PC-3 (cell line): ENCODE results near the gene OLFML2A. TPM values are rescaled to one million over a fixed set of nuclear protein-coding genes. Genes with fewer than 3 reads are reported as not detected.

Experiments used
- ATAC-seq: fragments of 200-7000 bp; cut with Tn5 transposase; 2 replicates; pipeline ENCODE4 v1.9.1; 2020; ENCODE audit warnings: mild to moderate bottlenecking, moderate library complexity
- BruUV-seq: library from RNA; stranded (reverse); fragments of 400-500 nt; replicated peaks from 2 replicates; lab custom pipeline; 2021; lab: Mats Ljungman, UMichigan
- CTCF ChIA-PET: fragments of 300-600 bp; sonication (Branson Sonifier 250); formaldehyde crosslinking; loops from one replicate; lab custom pipeline; 2022; ENCODE audit warnings: antibody characterized with exemption; lab: Charles Lee
- POLR2A ChIA-PET: fragments of 300-600 bp; sonication (Branson Sonifier 250); formaldehyde crosslinking; loops from one replicate; lab custom pipeline; 2022; ENCODE audit warnings: antibody characterized with exemption; ENCODE audit not compliant: unreplicated experiment; lab: Charles Lee
- DNase-seq: peaks from one replicate; pipeline ENCODE4 v3.0.0-alpha.2; 2015
- H2AFZ ChIP-seq: fragments of 300-600 bp; sonication (generic); 2 replicates; pipeline ENCODE4 v1.6.0; 2016; ENCODE audit warnings: antibody characterized with exemption, low read length
- H3F3A ChIP-seq: fragments of 300-600 bp; sonication (generic); one replicate; pipeline ENCODE4 v1.6.0; 2017; ENCODE audit warnings: antibody characterized with exemption, low read length, control low read depth, mild to moderate bottlenecking; ENCODE audit not compliant: unreplicated experiment
- H3K27ac ChIP-seq: fragments of 300-600 bp; sonication (generic); 2 replicates; pipeline ENCODE4 v1.5.1; 2016; ENCODE audit warnings: mild to moderate bottlenecking, low read length
- H3K27me3 ChIP-seq: fragments of 300-600 bp; sonication (generic); 2 replicates; pipeline ENCODE4 v1.6.1; 2016; ENCODE audit warnings: low read length, mixed read lengths
- H3K36me3 ChIP-seq: fragments of 300-600 bp; sonication (generic); 2 replicates; pipeline ENCODE4 v1.6.1; 2016; ENCODE audit warnings: low read depth, mixed run types, low read length, mixed read lengths
- H3K4me1 ChIP-seq: fragments of 300-600 bp; sonication (generic); 2 replicates; pipeline ENCODE4 v1.5.1; 2016; ENCODE audit warnings: low read length; ENCODE audit not compliant: insufficient read depth
- H3K4me2 ChIP-seq: fragments of 300-600 bp; sonication (generic); 2 replicates; pipeline ENCODE4 v1.6.0; 2016; ENCODE audit warnings: low read length
- H3K4me3 ChIP-seq: fragments of 300-600 bp; sonication (generic); 2 replicates; pipeline ENCODE4 v1.5.1; 2016; ENCODE audit warnings: mild to moderate bottlenecking, low read length, mixed read lengths
- H3K79me2 ChIP-seq: fragments of 300-600 bp; sonication (generic); 2 replicates; pipeline ENCODE4 v1.6.1; 2017; ENCODE audit warnings: low read length, mixed read lengths
- H3K9ac ChIP-seq: fragments of 300-600 bp; sonication (generic); 2 replicates; pipeline ENCODE4 v1.6.0; 2016; ENCODE audit warnings: mild to moderate bottlenecking, low read length
- H3K9me2 ChIP-seq: fragments of 300-600 bp; sonication (generic); replicated peaks from 2 replicates; pipeline ENCODE4 v1.6.1; 2016; ENCODE audit warnings: mixed run types, low read length, mixed read lengths
- H3K9me3 ChIP-seq: fragments of 300-600 bp; sonication (generic); 2 replicates; pipeline ENCODE4 v1.6.1; 2016; ENCODE audit warnings: low read length, mixed read lengths
- H4K20me1 ChIP-seq: fragments of 300-600 bp; sonication (generic); 2 replicates; pipeline ENCODE4 v1.6.1; 2016; ENCODE audit warnings: low read length, mixed read lengths
- EZH2 ChIP-seq: fragments of 300-600 bp; sonication (generic); IDR thresholded peaks from one replicate; pipeline ENCODE4 v1.6.1; 2017; ENCODE audit warnings: antibody characterized with exemption, mild to moderate bottlenecking, low read length; ENCODE audit not compliant: unreplicated experiment
- EZH2phosphoT487 ChIP-seq: fragments of 300-600 bp; sonication (generic); IDR thresholded peaks from 2 replicates; pipeline ENCODE4 v1.6.1; 2018; ENCODE audit warnings: mild to moderate bottlenecking, antibody characterized with exemption, low read length, borderline replicate concordance
- intact Hi-C: fragments of 100-400 bp; cut with micrococcal nuclease; formaldehyde crosslinking; loops from 2 replicates; pipeline ENCODE4 v1.9.0; 2023
- total RNA-seq: library from RNA; depleted of rRNA; stranded (reverse); fragments of >200 nt; gene quantifications from 2 replicates; pipeline ENCODE4 v1.2.3, GENCODE V29; 2014
- TF ChIP-seq, protein P1 (sequence below): fragments of 300-600 bp; sonication (generic); conservative IDR thresholded peaks from 2 replicates; pipeline ENCODE4 v1.5.1; 2017; ENCODE audit warnings: antibody characterized with exemption, low read depth, mild to moderate bottlenecking, low read length

Gene OLFML2A
- total RNA-seq, 1 experiment from 2014 or later = 3.4 TPM

DNA sequence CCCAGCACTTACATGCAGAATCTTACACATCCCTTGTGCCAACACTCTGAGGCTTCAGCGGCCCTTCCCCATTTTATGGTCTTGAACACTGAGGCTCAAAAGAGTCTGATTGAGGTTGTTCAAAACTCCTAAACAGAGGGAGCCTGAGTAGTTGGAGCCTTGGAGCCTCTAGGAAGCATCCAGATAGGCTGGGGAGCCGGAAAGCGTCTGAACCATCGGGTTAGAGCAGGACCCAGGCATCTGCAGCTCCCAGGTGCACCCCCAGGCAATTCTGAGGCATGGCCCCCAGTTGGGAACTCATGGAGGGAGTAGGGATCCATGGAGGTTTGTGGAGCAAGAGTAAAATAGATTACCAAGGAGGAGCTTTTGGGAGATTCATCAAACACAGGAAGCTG, 3.8 kb downstream of the OLFML2A start:
- Histone ChIP-seq H4K20me1 (no peaks in the 10 kb centered on the region), H3F3A (peaks cover 7% of the 10 kb centered on the region), H3K9me3 (no peaks in the 10 kb centered on the region), H2AFZ (no peak overlapping the region), H3K27ac (no peak overlapping the region), H3K36me3 (no peaks in the 10 kb centered on the region), H3K4me3 (no peak overlapping the region), H3K9ac (no peak overlapping the region), H3K4me2 (no peak overlapping the region), H3K27me3 (no peaks in the 10 kb centered on the region), H3K4me1 (peaks cover 20% of the 10 kb centered on the region), H3K79me2 (no peaks in the 10 kb centered on the region), H3K9me2 (no peaks in the 10 kb centered on the region)
- ChIA-PET CTCF (no interaction called here), POLR2A (no interaction called here)
- no peak for DNase-seq
- intact Hi-C loops = no loop called here
- no peak for ATAC-seq
- no TSS peak for BruUV-seq
- TF ChIP-seq EZH2phosphoT487 (no peak), EZH2 (no peak)
- TF ChIP-seq, protein P1, sequence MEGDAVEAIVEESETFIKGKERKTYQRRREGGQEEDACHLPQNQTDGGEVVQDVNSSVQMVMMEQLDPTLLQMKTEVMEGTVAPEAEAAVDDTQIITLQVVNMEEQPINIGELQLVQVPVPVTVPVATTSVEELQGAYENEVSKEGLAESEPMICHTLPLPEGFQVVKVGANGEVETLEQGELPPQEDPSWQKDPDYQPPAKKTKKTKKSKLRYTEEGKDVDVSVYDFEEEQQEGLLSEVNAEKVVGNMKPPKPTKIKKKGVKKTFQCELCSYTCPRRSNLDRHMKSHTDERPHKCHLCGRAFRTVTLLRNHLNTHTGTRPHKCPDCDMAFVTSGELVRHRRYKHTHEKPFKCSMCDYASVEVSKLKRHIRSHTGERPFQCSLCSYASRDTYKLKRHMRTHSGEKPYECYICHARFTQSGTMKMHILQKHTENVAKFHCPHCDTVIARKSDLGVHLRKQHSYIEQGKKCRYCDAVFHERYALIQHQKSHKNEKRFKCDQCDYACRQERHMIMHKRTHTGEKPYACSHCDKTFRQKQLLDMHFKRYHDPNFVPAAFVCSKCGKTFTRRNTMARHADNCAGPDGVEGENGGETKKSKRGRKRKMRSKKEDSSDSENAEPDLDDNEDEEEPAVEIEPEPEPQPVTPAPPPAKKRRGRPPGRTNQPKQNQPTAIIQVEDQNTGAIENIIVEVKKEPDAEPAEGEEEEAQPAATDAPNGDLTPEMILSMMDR = no peak

DNA sequence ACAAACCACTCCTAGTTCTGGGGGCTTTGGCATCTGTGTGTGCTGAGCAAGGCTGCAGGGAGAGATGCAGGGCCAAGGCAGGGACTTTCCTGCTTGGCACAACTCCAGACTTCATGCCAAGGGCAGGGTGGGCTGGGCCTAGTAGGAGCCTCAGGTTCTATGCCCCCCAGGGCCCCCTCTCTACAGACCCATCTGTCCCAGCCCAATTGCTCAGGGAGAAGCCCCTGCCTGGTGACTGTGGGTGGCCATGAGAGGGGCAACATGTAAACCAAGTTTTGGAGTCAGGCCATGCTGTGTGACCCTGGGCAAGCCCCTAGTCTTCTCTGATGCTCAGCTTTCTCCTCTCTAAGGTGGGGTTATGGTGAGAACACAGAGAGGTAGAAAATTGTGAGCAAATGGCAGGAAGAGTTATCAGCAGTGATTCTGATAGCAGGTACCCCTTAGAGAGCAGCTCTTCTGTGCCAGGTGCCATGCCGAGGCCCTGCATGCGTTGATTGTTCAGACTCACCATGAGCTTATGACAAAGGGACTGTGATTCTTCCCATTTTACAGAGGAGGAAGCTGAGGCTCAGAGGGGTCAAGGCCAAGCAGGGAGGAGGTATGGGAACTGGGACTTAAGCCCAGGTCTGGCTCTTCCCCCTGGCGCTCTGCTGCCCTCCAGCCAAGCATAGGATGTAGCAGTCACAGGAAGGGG, 5.2 kb downstream of the OLFML2A start:
- POLR2A ChIA-PET = no interaction called here
- H3K36me3 ChIP-seq = no peaks in the 10 kb centered on the region
- H3K79me2 ChIP-seq = no peaks in the 10 kb centered on the region
- no peaks in the 10 kb centered on the region for H3K9me3 ChIP-seq
- ATAC-seq (no peak), DNase-seq (no peak)
- H4K20me1 ChIP-seq = no peaks in the 10 kb centered on the region
- no peak overlapping the region for H3K27ac ChIP-seq
- H3F3A ChIP-seq = peaks cover 7% of the 10 kb centered on the region
- no peak overlapping the region for H2AFZ ChIP-seq
- no peak overlapping the region for H3K9ac ChIP-seq
- intact Hi-C loops = no loop called here
- no peak overlapping the region for H3K4me3 ChIP-seq
- CTCF ChIA-PET = no interaction called here
- no peak for TF ChIP-seq EZH2
- no peak for TF ChIP-seq EZH2phosphoT487
- TF ChIP-seq, protein P1 = no peak
- no peaks in the 10 kb centered on the region for H3K9me2 ChIP-seq
- H3K27me3 ChIP-seq = no peaks in the 10 kb centered on the region
- no TSS peak for BruUV-seq
- H3K4me2 ChIP-seq = no peak overlapping the region
- H3K4me1 ChIP-seq = peaks cover 20% of the 10 kb centered on the region

DNA sequence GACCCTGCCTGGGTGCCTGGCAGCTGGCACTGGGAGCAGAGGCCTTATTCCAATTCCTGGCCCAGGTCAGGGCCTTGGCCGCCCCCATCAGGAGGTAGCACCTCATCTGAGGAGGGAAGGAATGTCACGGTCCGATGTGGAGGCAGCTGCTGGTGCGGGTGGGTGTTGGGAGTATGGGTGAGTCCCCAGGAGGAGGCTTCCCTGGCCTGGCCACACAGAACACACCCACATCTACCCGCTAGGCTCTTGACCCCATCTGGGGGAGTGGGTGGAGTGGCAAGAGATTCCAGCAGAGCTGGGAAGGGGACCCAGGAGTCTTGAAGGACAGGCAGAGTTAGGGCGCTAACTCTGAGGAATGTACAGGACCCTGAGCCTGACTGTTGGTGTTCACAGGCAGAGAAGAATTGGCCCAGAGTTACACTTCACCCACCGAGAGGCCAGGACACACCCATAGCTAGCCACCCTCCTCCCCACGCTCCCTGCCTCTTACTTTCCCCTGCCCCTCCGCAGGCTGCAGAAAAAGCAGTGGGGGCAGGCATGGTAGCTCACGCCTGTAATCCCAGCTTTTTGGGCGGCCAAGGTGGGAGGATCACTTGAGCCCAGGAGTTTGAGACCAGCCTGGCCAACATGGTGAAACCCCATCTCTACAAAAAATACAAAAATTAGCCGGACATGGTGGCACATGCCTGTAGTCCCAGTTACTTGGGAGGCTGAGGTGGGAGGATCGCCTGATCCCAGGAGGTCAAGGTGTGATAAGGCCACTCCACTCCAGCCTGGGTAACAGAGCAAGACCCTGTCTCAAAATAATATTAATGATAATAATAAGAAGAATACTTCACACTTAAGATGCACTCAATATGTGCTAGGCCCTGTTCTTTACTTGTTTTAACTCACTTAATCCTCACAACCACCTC, 6.0 kb downstream of the OLFML2A start:
- Histone ChIP-seq H3K9ac (no peak overlapping the region), H2AFZ (no peak overlapping the region), H3K27me3 (no peaks in the 10 kb centered on the region), H3K4me3 (no peak overlapping the region), H3K79me2 (no peaks in the 10 kb centered on the region), H4K20me1 (no peaks in the 10 kb centered on the region), H3K4me2 (no peak overlapping the region), H3K9me3 (no peaks in the 10 kb centered on the region), H3K9me2 (no peaks in the 10 kb centered on the region), H3K36me3 (no peaks in the 10 kb centered on the region), H3K4me1 (peaks cover 15% of the 10 kb centered on the region), H3F3A (peaks cover 7% of the 10 kb centered on the region), H3K27ac (no peak overlapping the region)
- POLR2A ChIA-PET = no interaction called here
- BruUV-seq = no TSS peak
- DNase-seq (no peak), ATAC-seq (no peak)
- intact Hi-C loops = no loop called here
- CTCF ChIA-PET = no interaction called here
- no peak for TF ChIP-seq EZH2phosphoT487
